Measurements from ENCODE around the gene KIAA0586.
A peak's percentile ranks its signal among the peaks of the same experiment; 100 is the strongest.
"Not testable (repeated sequence)": the region's sequence is repeated elsewhere in the genome, so short reads cannot be mapped to it uniquely, and the experiment has no call there.

KIAA0586 gene

DNA sequence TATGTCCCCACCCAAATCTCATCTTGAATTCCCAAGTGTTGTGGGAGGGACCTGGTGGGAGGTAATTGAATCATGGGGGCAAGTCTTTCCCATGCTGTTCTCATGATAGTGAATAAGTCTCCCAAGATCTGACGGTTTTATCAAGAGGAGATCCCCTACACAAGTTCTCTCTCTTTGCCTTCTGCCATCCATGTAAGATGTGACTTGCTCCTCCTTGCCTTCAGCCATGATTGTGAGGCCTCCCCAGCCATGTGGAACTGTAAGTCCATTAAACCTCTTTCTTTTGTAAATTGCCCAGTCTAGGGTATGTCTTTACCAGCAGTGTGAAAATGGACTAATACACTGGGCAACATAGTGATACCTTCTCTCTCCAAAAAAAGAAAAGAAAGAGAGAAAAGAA lies 10.6 kb upstream of the KIAA0586 start:
- H3K27me3 ChIP-seq (ENCODE audit: control insufficient read depth, insufficient read depth, low read length); H3K4me1 ChIP-seq (ENCODE audit: control insufficient read depth, insufficient read depth, low read length); H3K9ac ChIP-seq (ENCODE audit: low read length); H3K4me3 ChIP-seq (ENCODE audit: low read length); H3K36me3 ChIP-seq (ENCODE audit: control insufficient read depth, insufficient read depth, low read length); H3K9me3 ChIP-seq (ENCODE audit: control insufficient read depth, low read length): not testable (repeated sequence)

- Histone ChIP-seq H3K27me3 (ENCODE audit: control insufficient read depth, insufficient read depth, low read length) (no peaks in the 10 kb centered on the region), H3K9ac (ENCODE audit: low read length) (peak overlapping the region; percentile 95), H3K4me3 (ENCODE audit: low read length) (peak overlapping the region; percentile 73), H3K9me3 (ENCODE audit: control insufficient read depth, low read length) (no peaks in the 10 kb centered on the region), H3K4me1 (ENCODE audit: control insufficient read depth, insufficient read depth, low read length) (peaks cover 3% of the 10 kb centered on the region), H3K36me3 (ENCODE audit: control insufficient read depth, insufficient read depth, low read length) (no peaks in the 10 kb centered on the region)
Measured at GRCh38 chr14:58426670-58427280, 744 bp upstream of the KIAA0586 start.

GRCh38 chr14:58428118-58428683 lies 682 bp downstream of the KIAA0586 start:
- Histone ChIP-seq H3K36me3 (ENCODE audit: control insufficient read depth, insufficient read depth, low read length) (no peaks in the 10 kb centered on the region), H3K9me3 (ENCODE audit: control insufficient read depth, low read length) (no peaks in the 10 kb centered on the region), H3K4me1 (ENCODE audit: control insufficient read depth, insufficient read depth, low read length) (peaks cover 3% of the 10 kb centered on the region)

DNA sequence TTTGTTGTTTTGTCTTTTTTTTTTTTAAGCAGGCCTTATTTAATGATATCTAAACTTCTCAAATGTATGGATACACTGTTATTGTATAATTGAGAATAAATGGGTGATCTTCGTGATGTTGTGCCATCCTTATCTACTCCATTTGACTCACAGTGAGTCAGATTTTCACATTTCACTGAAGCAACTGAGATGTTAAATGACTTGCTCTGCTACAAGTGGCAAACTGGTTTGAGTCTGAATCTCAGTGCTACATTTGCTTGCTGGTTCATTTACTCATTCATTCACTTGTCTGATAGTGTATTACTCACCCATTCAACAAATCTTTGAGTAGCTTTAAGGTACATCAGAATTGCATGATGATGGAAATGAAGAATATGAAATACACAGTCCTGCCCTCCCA lies 2.6 kb downstream of the KIAA0586 start:
- H3K27me3 ChIP-seq (ENCODE audit: control insufficient read depth, insufficient read depth, low read length) = no peaks in the 10 kb centered on the region
- H3K4me3 ChIP-seq (ENCODE audit: low read length) = no peak overlapping the region
- H3K36me3 ChIP-seq (ENCODE audit: control insufficient read depth, insufficient read depth, low read length) = no peaks in the 10 kb centered on the region
- H3K4me1 ChIP-seq (ENCODE audit: control insufficient read depth, insufficient read depth, low read length) = peaks cover 3% of the 10 kb centered on the region
- no peak overlapping the region for H3K9ac ChIP-seq (ENCODE audit: low read length)
- no peaks in the 10 kb centered on the region for H3K9me3 ChIP-seq (ENCODE audit: control insufficient read depth, low read length)

More at GRCh38 chr14:58428118-58428683, 682 bp downstream of the KIAA0586 start:
- H3K27me3 ChIP-seq (ENCODE audit: control insufficient read depth, insufficient read depth, low read length) = no peaks in the 10 kb centered on the region
- peak overlapping the region; percentile 95 for H3K9ac ChIP-seq (ENCODE audit: low read length)
- peak overlapping the region; percentile 73 for H3K4me3 ChIP-seq (ENCODE audit: low read length)

GRCh38 chr14:58439476-58439875 lies 12.0 kb downstream of the KIAA0586 start:
- Histone ChIP-seq H3K9ac (ENCODE audit: low read length) (no peak overlapping the region), H3K9me3 (ENCODE audit: control insufficient read depth, low read length) (no peaks in the 10 kb centered on the region), H3K4me3 (ENCODE audit: low read length) (no peak overlapping the region), H3K27me3 (ENCODE audit: control insufficient read depth, insufficient read depth, low read length) (no peaks in the 10 kb centered on the region), H3K4me1 (ENCODE audit: control insufficient read depth, insufficient read depth, low read length) (no peaks in the 10 kb centered on the region), H3K36me3 (ENCODE audit: control insufficient read depth, insufficient read depth, low read length) (no peaks in the 10 kb centered on the region)

DNA sequence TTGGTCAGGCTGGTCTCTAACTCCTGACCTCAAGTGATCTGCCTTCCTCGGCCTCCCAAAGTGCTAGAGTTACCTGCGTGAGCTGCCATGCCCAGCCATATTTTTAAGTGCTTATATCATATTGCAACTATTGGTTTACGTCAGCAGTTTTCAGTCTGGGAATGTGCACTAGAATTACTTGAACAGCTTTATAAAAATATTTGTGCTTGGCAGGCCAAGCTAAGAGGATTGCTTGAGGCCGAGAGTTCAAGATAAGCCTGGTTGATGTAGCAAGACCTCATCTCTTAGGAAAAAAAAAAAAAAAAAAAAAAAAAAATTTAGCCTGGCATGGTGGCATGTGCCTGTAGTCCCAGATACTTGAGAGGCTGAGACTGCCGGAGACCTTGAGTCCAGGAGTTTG lies 17.1 kb downstream of the KIAA0586 start:
- Histone ChIP-seq H3K27me3 (ENCODE audit: control insufficient read depth, insufficient read depth, low read length) (no peaks in the 10 kb centered on the region), H3K9ac (ENCODE audit: low read length) (no peak overlapping the region), H3K4me3 (ENCODE audit: low read length) (no peak overlapping the region), H3K9me3 (ENCODE audit: control insufficient read depth, low read length) (no peaks in the 10 kb centered on the region), H3K4me1 (ENCODE audit: control insufficient read depth, insufficient read depth, low read length) (no peaks in the 10 kb centered on the region), H3K36me3 (ENCODE audit: control insufficient read depth, insufficient read depth, low read length) (no peaks in the 10 kb centered on the region)

DNA sequence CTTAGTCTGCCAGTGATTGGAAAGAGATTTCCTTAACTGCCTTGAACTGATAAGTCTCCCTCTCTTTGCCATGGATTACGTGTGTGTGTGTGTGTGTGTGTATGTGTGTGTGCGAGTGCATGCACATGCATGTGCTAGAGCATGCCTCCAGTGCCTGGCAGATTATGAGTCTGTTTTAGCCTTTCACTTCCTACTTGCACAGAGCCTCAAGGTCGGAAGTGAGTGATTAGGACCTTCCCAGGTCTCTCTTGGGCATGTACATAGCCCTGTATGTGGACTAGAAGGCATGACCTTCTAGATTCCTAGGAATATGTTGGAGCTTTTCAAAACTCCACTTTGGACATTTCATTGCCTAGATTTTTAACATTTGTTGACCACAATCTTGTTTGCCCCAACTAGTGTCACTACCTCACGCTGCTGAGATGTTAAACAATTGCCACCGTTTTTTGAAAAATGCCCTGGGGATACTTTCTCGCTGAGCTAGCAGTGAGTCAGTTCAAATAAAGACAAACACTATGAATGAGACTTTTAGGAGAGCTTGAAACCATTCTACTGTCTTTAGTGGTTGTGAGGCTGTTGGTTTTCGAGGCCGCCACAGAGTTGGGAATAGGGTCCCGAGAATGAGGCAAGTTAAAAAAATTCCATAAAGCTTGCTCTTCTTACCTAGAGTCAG lies 28.2 kb downstream of the KIAA0586 start:
- Histone ChIP-seq H3K4me3 (ENCODE audit: low read length) (no peak overlapping the region), H3K36me3 (ENCODE audit: control insufficient read depth, insufficient read depth, low read length) (no peaks in the 10 kb centered on the region), H3K27me3 (ENCODE audit: control insufficient read depth, insufficient read depth, low read length) (no peaks in the 10 kb centered on the region), H3K9me3 (ENCODE audit: control insufficient read depth, low read length) (no peaks in the 10 kb centered on the region), H3K9ac (ENCODE audit: low read length) (no peak overlapping the region), H3K4me1 (ENCODE audit: control insufficient read depth, insufficient read depth, low read length) (no peaks in the 10 kb centered on the region)

- no peaks in the 10 kb centered on the region for H3K27me3 ChIP-seq (ENCODE audit: control insufficient read depth, insufficient read depth, low read length)
- H3K9me3 ChIP-seq (ENCODE audit: control insufficient read depth, low read length) = no peaks in the 10 kb centered on the region
- H3K4me3 ChIP-seq (ENCODE audit: low read length) = no peak overlapping the region
- no peaks in the 10 kb centered on the region for H3K36me3 ChIP-seq (ENCODE audit: control insufficient read depth, insufficient read depth, low read length)
- H3K4me1 ChIP-seq (ENCODE audit: control insufficient read depth, insufficient read depth, low read length) = no peaks in the 10 kb centered on the region
- no peak overlapping the region for H3K9ac ChIP-seq (ENCODE audit: low read length)
Measured at GRCh38 chr14:58460772-58461171, 33.3 kb downstream of the KIAA0586 start.

- H3K4me1 ChIP-seq (ENCODE audit: control insufficient read depth, insufficient read depth, low read length) = no peaks in the 10 kb centered on the region
- H3K27me3 ChIP-seq (ENCODE audit: control insufficient read depth, insufficient read depth, low read length) = no peaks in the 10 kb centered on the region
- no peak overlapping the region for H3K9ac ChIP-seq (ENCODE audit: low read length)
- H3K9me3 ChIP-seq (ENCODE audit: control insufficient read depth, low read length) = no peaks in the 10 kb centered on the region
- H3K4me3 ChIP-seq (ENCODE audit: low read length) = no peak overlapping the region
- no peaks in the 10 kb centered on the region for H3K36me3 ChIP-seq (ENCODE audit: control insufficient read depth, insufficient read depth, low read length)
Measured at GRCh38 chr14:58463147-58463546, 35.6 kb downstream of the KIAA0586 start.

DNA sequence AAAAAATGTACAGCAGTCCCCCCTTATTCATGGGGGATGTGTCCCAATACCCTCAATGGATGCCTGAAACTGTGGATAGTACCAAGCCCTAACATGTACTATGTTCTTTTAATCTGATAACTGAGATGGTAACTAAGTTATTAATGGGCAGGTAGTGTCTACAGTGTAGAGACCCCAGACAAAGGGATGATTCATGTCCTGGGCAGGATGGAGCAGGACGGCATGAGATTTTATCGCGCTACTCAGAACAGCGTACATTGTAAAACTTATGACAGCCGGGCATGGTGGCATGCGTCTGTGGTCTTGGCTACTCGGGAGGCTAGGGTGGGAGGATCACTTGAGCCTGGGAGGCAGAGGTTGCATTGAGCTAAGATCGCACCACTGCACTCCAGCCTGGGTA lies 37.1 kb downstream of the KIAA0586 start:
- no peaks in the 10 kb centered on the region for H3K36me3 ChIP-seq (ENCODE audit: control insufficient read depth, insufficient read depth, low read length)

GRCh38 chr14:58465421-58465820 lies 37.9 kb downstream of the KIAA0586 start:
- Histone ChIP-seq H3K36me3 (ENCODE audit: control insufficient read depth, insufficient read depth, low read length) (no peaks in the 10 kb centered on the region), H3K9me3 (ENCODE audit: control insufficient read depth, low read length) (no peaks in the 10 kb centered on the region), H3K4me3 (ENCODE audit: low read length) (no peak overlapping the region), H3K9ac (ENCODE audit: low read length) (no peak overlapping the region), H3K27me3 (ENCODE audit: control insufficient read depth, insufficient read depth, low read length) (no peaks in the 10 kb centered on the region), H3K4me1 (ENCODE audit: control insufficient read depth, insufficient read depth, low read length) (no peaks in the 10 kb centered on the region)

More for the DNA sequence above, 37.1 kb downstream of the KIAA0586 start:
- H3K4me1 ChIP-seq (ENCODE audit: control insufficient read depth, insufficient read depth, low read length) = no peaks in the 10 kb centered on the region
- H3K4me3 ChIP-seq (ENCODE audit: low read length) = no peak overlapping the region
- H3K9ac ChIP-seq (ENCODE audit: low read length) = no peak overlapping the region
- no peaks in the 10 kb centered on the region for H3K27me3 ChIP-seq (ENCODE audit: control insufficient read depth, insufficient read depth, low read length)
- H3K9me3 ChIP-seq (ENCODE audit: control insufficient read depth, low read length) = no peaks in the 10 kb centered on the region

- no peaks in the 10 kb centered on the region for H3K9me3 ChIP-seq (ENCODE audit: control insufficient read depth, low read length)
- no peaks in the 10 kb centered on the region for H3K27me3 ChIP-seq (ENCODE audit: control insufficient read depth, insufficient read depth, low read length)
- no peaks in the 10 kb centered on the region for H3K36me3 ChIP-seq (ENCODE audit: control insufficient read depth, insufficient read depth, low read length)
- H3K9ac ChIP-seq (ENCODE audit: low read length) = no peak overlapping the region
- H3K4me1 ChIP-seq (ENCODE audit: control insufficient read depth, insufficient read depth, low read length) = no peaks in the 10 kb centered on the region
- H3K4me3 ChIP-seq (ENCODE audit: low read length) = no peak overlapping the region
Measured at GRCh38 chr14:58466459-58466858, 38.9 kb downstream of the KIAA0586 start.
